Esophagus (tissue), 2 donors: ENCODE results near the gene OPCML. TPM values are rescaled to one million over a fixed set of nuclear protein-coding genes. Genes with fewer than 3 reads are reported as not detected.

ENCODE experiments used
- H3K27ac ChIP-seq, 2 donors: one replicate each; pipeline ENCODE4 v1.5.1; 2013; ENCODE audit warnings: low read depth in 2 of 2, mild to moderate bottlenecking in 2 of 2, inconsistent platforms in 1 of 2, low read length in 1 of 2, moderate library complexity in 1 of 2
- H3K27me3 ChIP-seq, 2 donors: one replicate each; pipeline ENCODE4 v1.6.1; 2013; ENCODE audit warnings: low read length in 2 of 2, control low read depth in 1 of 2, mild to moderate bottlenecking in 1 of 2; ENCODE audit not compliant: insufficient read depth in 2 of 2, control insufficient read depth in 1 of 2
- H3K36me3 ChIP-seq, 2 donors: one replicate each; pipeline ENCODE4 v1.6.1; 2013; ENCODE audit warnings: low read length in 1 of 2; ENCODE audit not compliant: control insufficient read depth in 2 of 2, insufficient read depth in 2 of 2
- H3K4me1 ChIP-seq, 2 donors: one replicate each; pipeline ENCODE4 v1.6.1; 2013; ENCODE audit warnings: low read length in 1 of 2; ENCODE audit not compliant: control insufficient read depth in 2 of 2, insufficient read depth in 2 of 2
- H3K4me3 ChIP-seq, 2 donors: one replicate each; pipeline ENCODE4 v1.5.1; 2013; ENCODE audit warnings: low read length in 2 of 2, mild to moderate bottlenecking in 2 of 2, low read depth in 1 of 2, moderate library complexity in 1 of 2
- H3K9me3 ChIP-seq, 2 donors: one replicate each; pipeline ENCODE4 v1.6.1; 2013; ENCODE audit warnings: mild to moderate bottlenecking in 2 of 2, low read depth in 1 of 2, low read length in 1 of 2, moderate library complexity in 1 of 2; ENCODE audit not compliant: control insufficient read depth in 2 of 2, insufficient read depth in 1 of 2
- WGBS, 2 donors: extraction: QIAGEN DNeasy Blood & Tissue Kit; methylation state at CpG; one replicate each; pipeline ENCODE4 v1.1.7; 2013; 5-methylcytosine and 5-hydroxymethylcytosine counted together
- polyA plus RNA-seq, 2 donors: library from polyadenylated mRNA; stranded (reverse); fragments of 200-250 nt; gene quantifications; one replicate each; pipeline ENCODE4 v1.2.3, GENCODE V29; 2013
- donor health status: healthy with polysubstance abuse.
- donor health status: Bipolar disorder and iron deficiency.

The OPCML gene
- polyA plus RNA-seq, 2 donors = 0.04 to 0.05 TPM

GRCh38 chr11:133545199-133545803 is 13.0 kb upstream of the OPCML start:
- Histone ChIP-seq H3K4me3 (no peak overlapping the region), H3K36me3 (no peaks in the 10 kb centered on the region), H3K27me3 (no peaks in the 10 kb centered on the region), H3K4me1 (no peaks in the 10 kb centered on the region), H3K9me3 (peaks cover 0 to 2% of the 10 kb centered on the region in 2 donors), H3K27ac (no peak overlapping the region)
- 71% methylated on average over 8 of the region's 8 CpGs for whole genome bisulfite sequencing, 2 donors

GRCh38 chr11:133541720-133542095 is 9.4 kb upstream of the OPCML start:
- Histone ChIP-seq H3K9me3 (peaks cover 0 to under 1% of the 10 kb centered on the region in 2 donors), H3K4me1 (no peaks in the 10 kb centered on the region), H3K4me3 (no peak overlapping the region), H3K27me3 (no peaks in the 10 kb centered on the region), H3K27ac (no peak overlapping the region), H3K36me3 (no peaks in the 10 kb centered on the region)
- WGBS, 2 donors = 70% methylated on average over 7 of the region's 7 CpGs

GRCh38 chr11:133541021-133541719 is 8.9 kb upstream of the OPCML start:
- no peak overlapping the region for H3K27ac ChIP-seq
- WGBS, 2 donors = 69 to 70% methylated on average over 10 of the region's 10 CpGs

GRCh38 chr11:133536198-133536597 is 3.9 kb upstream of the OPCML start:
- H3K27ac ChIP-seq = no peak overlapping the region
- H3K9me3 ChIP-seq = no peaks in the 10 kb centered on the region
- no peaks in the 10 kb centered on the region for H3K36me3 ChIP-seq
- 72 to 89% methylated on average over 1 of the region's 1 CpG for WGBS, 2 donors
- peaks cover 0 to 3% of the 10 kb centered on the region in 2 donors for H3K4me1 ChIP-seq
- H3K4me3 ChIP-seq = no peak overlapping the region
- no peaks in the 10 kb centered on the region for H3K27me3 ChIP-seq

More at GRCh38 chr11:133541021-133541719, 8.9 kb upstream of the OPCML start:
- Histone ChIP-seq H3K4me1 (no peaks in the 10 kb centered on the region), H3K9me3 (no peaks in the 10 kb centered on the region), H3K36me3 (no peaks in the 10 kb centered on the region), H3K4me3 (no peak overlapping the region), H3K27me3 (no peaks in the 10 kb centered on the region)

GRCh38 chr11:133533205-133533604 is 904 bp upstream of the OPCML start:
- Histone ChIP-seq H3K9me3 (no peaks in the 10 kb centered on the region), H3K27ac (no peak overlapping the region), H3K4me3 (no peak overlapping the region), H3K36me3 (no peaks in the 10 kb centered on the region), H3K4me1 (peaks cover 0 to 3% of the 10 kb centered on the region in 2 donors), H3K27me3 (no peaks in the 10 kb centered on the region)
- WGBS, 2 donors = 57 to 66% methylated on average over 6 of the region's 6 CpGs

- WGBS, 2 donors = 18 to 19% methylated on average over 6 of the region's 6 CpGs
- Histone ChIP-seq H3K36me3 (no peaks in the 10 kb centered on the region), H3K9me3 (no peaks in the 10 kb centered on the region), H3K4me3 (no peak overlapping the region), H3K27ac (no peak overlapping the region), H3K4me1 (peaks cover 0 to 3% of the 10 kb centered on the region in 2 donors), H3K27me3 (no peaks in the 10 kb centered on the region)
These were observed 843 bp downstream of the OPCML start for GRCh38 chr11:133531458-133531857.

- H3K4me3 ChIP-seq = no peak overlapping the region
- no peaks in the 10 kb centered on the region for H3K27me3 ChIP-seq
- H3K4me1 ChIP-seq = peaks cover 0 to 3% of the 10 kb centered on the region in 2 donors
- no peak overlapping the region for H3K27ac ChIP-seq
- 20 to 23% methylated on average over 3 of the region's 3 CpGs for WGBS, 2 donors
- H3K36me3 ChIP-seq = no peaks in the 10 kb centered on the region
- H3K9me3 ChIP-seq = peaks cover 0 to 1% of the 10 kb centered on the region in 2 donors
These were observed 1.8 kb downstream of the OPCML start for GRCh38 chr11:133530501-133530835.

GRCh38 chr11:133529807-133530500 is 2.3 kb downstream of the OPCML start:
- Histone ChIP-seq H3K36me3 (no peaks in the 10 kb centered on the region), H3K9me3 (peaks cover 0 to 1% of the 10 kb centered on the region in 2 donors), H3K27me3 (no peaks in the 10 kb centered on the region), H3K4me1 (peaks cover 0 to 3% of the 10 kb centered on the region in 2 donors), H3K27ac (no peak overlapping the region), H3K4me3 (no peak overlapping the region)
- 26 to 37% methylated on average over 18 of the region's 18 CpGs for WGBS, 2 donors

- Histone ChIP-seq H3K27me3 (no peaks in the 10 kb centered on the region), H3K4me3 (no peak overlapping the region), H3K36me3 (no peaks in the 10 kb centered on the region), H3K27ac (no peak overlapping the region), H3K4me1 (no peaks in the 10 kb centered on the region), H3K9me3 (peaks cover 0 to 1% of the 10 kb centered on the region in 2 donors)
- 61 to 80% methylated on average over 3 of the region's 3 CpGs for WGBS, 2 donors
These were observed 5.5 kb downstream of the OPCML start for GRCh38 chr11:133526790-133527189.
